Right lobe of liver (tissue), 6 donors: Measurements from ENCODE around the gene RCSD1. TPM values are rescaled to one million over a fixed set of nuclear protein-coding genes. Genes with fewer than 3 reads are reported as not detected.

Experiments
- ATAC-seq, 4 donors: fragments of 200-7000 bp; cut with Tn5 transposase; one replicate each; pipeline ENCODE4 v1.9.1; 2020; ENCODE audit warnings: mild to moderate bottlenecking in 4 of 4, moderate library complexity in 4 of 4
- DNase-seq, 3 donors: peaks; one replicate each; pipeline ENCODE4 v3.0.0-alpha.2; 2020
- H3K27ac ChIP-seq, 3 donors: fragments of 200-600 bp; one replicate each; pipeline ENCODE4 v1.8.0; 2022
- H3K27me3 ChIP-seq, 2 donors: fragments of 200-600 bp; one replicate each; pipeline ENCODE4 v1.8.0; 2022
- H3K36me3 ChIP-seq, 4 donors: fragments of 200-600 bp; sonication (generic) in 1 of 4; one replicate each; pipeline versions ENCODE4 v1.5.1 to v1.8.0; 2017 to 2022; ENCODE audit warnings: control low read depth in 1 of 4
- H3K4me1 ChIP-seq, 4 donors: fragments of 200-600 bp; sonication (generic) in 1 of 4; one replicate each; pipeline versions ENCODE4 v1.5.1 to v1.8.0; 2017 to 2022; ENCODE audit warnings: control low read depth in 1 of 4
- H3K4me3 ChIP-seq, 3 donors: fragments of 200-600 bp; one replicate each; pipeline ENCODE4 v1.8.0; 2022
- H3K9me3 ChIP-seq, 4 donors: fragments of 200-600 bp; sonication (generic) in 1 of 4; one replicate each; pipeline versions ENCODE4 v1.5.1 to v1.8.0; 2017 to 2022; ENCODE audit warnings: control low read depth in 1 of 4
- POLR2A ChIP-seq: fragments of 450-650 bp; IDR thresholded peaks from one replicate; pipeline ENCODE4 v1.6.1; 2017; ENCODE audit warnings: antibody characterized with exemption, mild to moderate bottlenecking
- WGBS: methylation state at CpG from one replicate; pipeline ENCODE4 v1.1.6; 2018; ENCODE audit warnings: low coverage, low lambda C conversion rate; ENCODE audit not compliant: insufficient coverage; ENCODE audit errors: missing lambda C conversion rate; 5-methylcytosine and 5-hydroxymethylcytosine counted together
- intact Hi-C, 2 donors: fragments of 100-400 bp; cut with DNase I; formaldehyde crosslinking; loops; one replicate each; pipeline versions ENCODE4 v1.11.2 to v1.14.1; 2022
- total RNA-seq, 6 experiments: library from RNA; depleted of rRNA in 2 of 6; stranded (reverse); fragments of >200 nt in 2 of 6; fragmentation: NEBNext Ultra II Directional in 3 of 6; extraction: Animal tissue kit (Norgen Biotek cat#: 25700) in 3 of 6; gene quantifications; one replicate each; pipeline versions ENCODE4 v1.1.0 to v1.2.4, GENCODE V29; 2016 to 2023
- TF ChIP-seq, protein P1 (sequence below), 4 donors: fragments of 200-600 bp in 3 of 4; fragments of 450-650 bp in 1 of 4; IDR thresholded peaks; one replicate each; pipeline versions ENCODE4 v1.5.1 to v1.8.0; 2016 to 2022; ENCODE audit warnings: antibody characterized with exemption in 4 of 4, mild to moderate bottlenecking in 2 of 4
- donor health status: DM: no; HTN: yes; CAD: no.
- donor health status: DM: no; HTN: no; CAD: no.
- donor health status: DM: no; HTN: no; CAD: no.
- donor health status: DM: no; HTN: yes; CAD: no.
- donor health status: DM: no; HTN: yes; CAD: no.

The RCSD1 gene
- total RNA-seq, 6 experiments from 2014 or later = 2.4 to 8.4 (median 5.0) TPM

DNA sequence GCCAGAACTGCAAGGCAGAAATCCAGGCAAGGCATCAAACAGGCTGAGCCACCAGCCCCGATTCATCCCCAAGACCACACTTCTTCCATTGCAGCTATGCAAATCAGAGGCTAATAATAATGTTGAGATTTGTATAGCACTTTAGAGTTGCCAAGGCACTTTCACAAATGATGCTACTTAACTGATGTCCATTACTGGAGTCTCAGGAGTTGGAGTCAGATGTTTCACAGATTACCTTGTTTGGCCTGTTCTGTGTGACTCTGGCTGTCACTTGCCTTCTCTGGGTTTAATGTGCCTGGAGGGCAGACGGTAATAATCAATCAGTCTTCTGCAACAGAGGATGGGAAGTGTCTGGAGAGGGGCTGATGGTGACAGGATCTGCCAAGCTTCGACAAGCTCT, 51.0 kb downstream of the RCSD1 start:
- DNase-seq = no peak
- WGBS = 42% methylated on average over 2 of the region's 3 CpGs
- no peaks in the 10 kb centered on the region for H3K4me1 ChIP-seq
- H3K27me3 ChIP-seq = no peaks in the 10 kb centered on the region
- no peaks in the 10 kb centered on the region for H3K36me3 ChIP-seq
- H3K4me3 ChIP-seq = no peak overlapping the region
- intact Hi-C loops = loop anchor here in 1 of 2 donors (10.0 kb wide), 1 partner anchor 76 kb away; no protein-coding TSS in a partner anchor
- TF ChIP-seq, protein P1, sequence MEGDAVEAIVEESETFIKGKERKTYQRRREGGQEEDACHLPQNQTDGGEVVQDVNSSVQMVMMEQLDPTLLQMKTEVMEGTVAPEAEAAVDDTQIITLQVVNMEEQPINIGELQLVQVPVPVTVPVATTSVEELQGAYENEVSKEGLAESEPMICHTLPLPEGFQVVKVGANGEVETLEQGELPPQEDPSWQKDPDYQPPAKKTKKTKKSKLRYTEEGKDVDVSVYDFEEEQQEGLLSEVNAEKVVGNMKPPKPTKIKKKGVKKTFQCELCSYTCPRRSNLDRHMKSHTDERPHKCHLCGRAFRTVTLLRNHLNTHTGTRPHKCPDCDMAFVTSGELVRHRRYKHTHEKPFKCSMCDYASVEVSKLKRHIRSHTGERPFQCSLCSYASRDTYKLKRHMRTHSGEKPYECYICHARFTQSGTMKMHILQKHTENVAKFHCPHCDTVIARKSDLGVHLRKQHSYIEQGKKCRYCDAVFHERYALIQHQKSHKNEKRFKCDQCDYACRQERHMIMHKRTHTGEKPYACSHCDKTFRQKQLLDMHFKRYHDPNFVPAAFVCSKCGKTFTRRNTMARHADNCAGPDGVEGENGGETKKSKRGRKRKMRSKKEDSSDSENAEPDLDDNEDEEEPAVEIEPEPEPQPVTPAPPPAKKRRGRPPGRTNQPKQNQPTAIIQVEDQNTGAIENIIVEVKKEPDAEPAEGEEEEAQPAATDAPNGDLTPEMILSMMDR (IDR thresholded peaks at IDR 0.05) = no peak
- no peak for TF ChIP-seq POLR2A
- no peaks in the 10 kb centered on the region for H3K9me3 ChIP-seq
- no peak overlapping the region for H3K27ac ChIP-seq
- ATAC-seq = no peak

DNA sequence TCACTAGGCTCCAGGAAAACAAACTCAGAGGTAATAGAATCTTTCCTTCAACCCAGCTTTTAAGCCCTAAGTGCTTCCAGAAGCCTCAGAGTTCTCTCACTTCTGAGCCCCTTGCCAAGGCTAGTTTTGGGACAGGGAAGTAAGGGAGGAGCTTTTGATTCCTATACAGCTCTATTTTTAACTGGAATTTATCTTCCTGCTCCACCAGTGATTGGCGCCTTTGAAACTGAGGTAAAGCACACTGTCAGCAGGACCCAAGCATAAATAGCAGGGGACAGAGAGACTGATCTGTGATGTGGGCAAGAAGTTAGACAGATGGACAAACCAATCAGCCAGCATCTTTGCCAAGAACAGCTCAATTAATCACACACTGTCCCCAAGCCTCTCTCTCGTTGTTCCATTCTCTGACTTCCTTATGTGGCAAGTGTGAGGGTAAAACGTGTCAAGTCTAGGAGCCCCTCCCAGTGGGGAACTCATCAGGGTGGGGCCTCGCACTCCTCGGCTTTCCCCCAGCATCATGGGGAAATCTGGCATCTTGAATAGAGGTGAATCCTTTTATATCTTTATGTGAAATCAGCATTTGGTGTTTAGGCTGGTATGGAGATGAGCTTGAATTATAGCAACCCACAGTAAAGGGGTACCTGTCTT, 51.5 kb downstream of the RCSD1 start:
- Histone ChIP-seq H3K27me3 (no peaks in the 10 kb centered on the region), H3K4me1 (no peaks in the 10 kb centered on the region), H3K27ac (no peak overlapping the region), H3K4me3 (no peak overlapping the region), H3K36me3 (no peaks in the 10 kb centered on the region), H3K9me3 (no peaks in the 10 kb centered on the region)
- peak in 3 of 4 donors; percentile 30 to 46 (median 42) for ATAC-seq
- TF ChIP-seq POLR2A = no peak
- TF ChIP-seq, protein P1 (IDR thresholded peaks at IDR 0.05) = no peak
- WGBS = 48% methylated on average over 4 of the region's 5 CpGs
- intact Hi-C loops = loop anchor here in 1 of 2 donors (10.0 kb wide), 1 partner anchor 77 kb away; no protein-coding TSS in a partner anchor
- no peak for DNase-seq

DNA sequence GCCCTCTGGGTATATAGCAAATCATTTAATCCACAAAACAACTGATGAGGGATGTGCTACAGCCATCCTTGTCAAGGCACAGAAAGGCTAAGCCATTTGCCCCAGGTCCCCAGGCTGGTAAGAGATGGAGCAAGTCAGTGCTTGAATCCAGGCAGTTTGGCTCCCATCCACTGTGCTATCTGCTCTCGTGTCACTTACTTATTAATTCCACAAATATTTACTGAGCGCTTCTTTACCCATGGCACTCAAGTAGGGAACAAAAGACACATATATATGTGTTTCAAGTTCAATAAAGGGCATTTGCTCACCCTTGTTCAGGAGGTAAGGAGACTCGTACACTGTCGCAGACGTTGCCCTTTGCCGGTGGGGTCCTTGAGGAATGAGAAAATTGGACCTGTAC, 53.2 kb downstream of the RCSD1 start:
- no peaks in the 10 kb centered on the region for H3K27me3 ChIP-seq
- WGBS = 73% methylated on average over 6 of the region's 6 CpGs
- TF ChIP-seq POLR2A = no peak
- TF ChIP-seq, protein P1 (IDR thresholded peaks at IDR 0.05) = no peak
- H3K9me3 ChIP-seq = no peaks in the 10 kb centered on the region
- H3K4me3 ChIP-seq = no peak overlapping the region
- no peak for DNase-seq
- no peaks in the 10 kb centered on the region for H3K4me1 ChIP-seq
- ATAC-seq = no peak
- intact Hi-C loops = loop anchor here in 1 of 2 donors (10.0 kb wide), 1 partner anchor 78 kb away; no protein-coding TSS in a partner anchor
- H3K36me3 ChIP-seq = no peaks in the 10 kb centered on the region
- no peak overlapping the region for H3K27ac ChIP-seq

DNA sequence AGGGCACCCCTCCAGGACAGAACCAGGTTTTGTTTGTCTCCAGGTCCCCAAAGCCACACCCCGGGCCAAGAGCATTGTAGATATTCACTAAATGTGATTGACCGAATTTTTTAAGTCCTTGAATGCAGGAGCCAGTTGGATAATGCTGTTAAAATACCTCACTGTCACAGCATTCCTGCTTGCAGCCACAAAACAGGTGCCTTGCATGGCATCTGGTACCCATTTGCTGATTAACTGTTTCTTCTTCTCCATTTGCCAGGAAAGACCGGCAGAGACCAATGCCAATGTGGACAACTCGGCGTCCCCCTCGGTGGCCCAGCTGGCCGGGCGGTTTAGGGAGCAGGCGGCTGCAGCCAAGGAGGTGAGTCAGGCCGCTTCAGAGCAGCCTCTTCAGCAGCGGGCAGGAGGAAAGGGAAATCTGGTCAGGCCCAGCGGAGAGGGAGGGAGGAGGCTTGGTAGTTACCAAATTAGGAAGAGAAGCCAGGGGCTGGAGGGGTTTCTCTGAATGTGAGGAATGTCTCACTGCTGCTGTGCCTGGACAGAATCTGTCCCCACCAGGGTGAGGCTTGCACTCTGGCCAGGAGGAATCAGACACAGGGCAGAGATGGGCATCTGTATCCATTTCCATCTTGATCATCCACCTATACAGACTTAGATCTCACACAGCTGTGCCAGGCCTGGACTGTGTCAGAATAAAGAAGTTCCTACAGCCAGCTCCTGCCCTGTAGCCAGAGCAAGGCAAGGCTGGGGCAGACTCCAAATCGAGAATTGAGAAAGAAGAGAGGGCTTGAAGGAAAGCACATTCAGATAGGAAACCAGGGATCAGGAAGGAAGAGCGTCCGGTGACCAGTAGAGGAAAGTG, 53.8 kb downstream of the RCSD1 start:
- Histone ChIP-seq H3K4me1 (no peaks in the 10 kb centered on the region), H3K9me3 (no peaks in the 10 kb centered on the region), H3K36me3 (no peaks in the 10 kb centered on the region), H3K27me3 (no peaks in the 10 kb centered on the region), H3K27ac (peak overlapping the region in 1 of 3 donors; percentile 4), H3K4me3 (no peak overlapping the region)
- intact Hi-C loops = loop anchor here in 1 of 2 donors (10.0 kb wide), 1 partner anchor 79 kb away; no protein-coding TSS in a partner anchor
- TF ChIP-seq, protein P1 (IDR thresholded peaks at IDR 0.05) = no peak
- TF ChIP-seq POLR2A = no peak
- ATAC-seq (peak in 2 of 4 donors; percentile 48 to 54), DNase-seq (peak in 1 of 3 donors; percentile 29)
- 72% methylated on average over 14 of the region's 15 CpGs for WGBS
